Measurements from ENCODE around the gene FUT3. TPM values are rescaled to one million over a fixed set of nuclear protein-coding genes. Genes with fewer than 3 reads are reported as not detected.

The FUT3 gene
- total and polyA plus RNA-seq, 9 of the 15 experiments (the other 6 are each of a cell fraction or from before 2014, with no cell fraction given): 0.09 TPM; not detected in 8

DNA sequence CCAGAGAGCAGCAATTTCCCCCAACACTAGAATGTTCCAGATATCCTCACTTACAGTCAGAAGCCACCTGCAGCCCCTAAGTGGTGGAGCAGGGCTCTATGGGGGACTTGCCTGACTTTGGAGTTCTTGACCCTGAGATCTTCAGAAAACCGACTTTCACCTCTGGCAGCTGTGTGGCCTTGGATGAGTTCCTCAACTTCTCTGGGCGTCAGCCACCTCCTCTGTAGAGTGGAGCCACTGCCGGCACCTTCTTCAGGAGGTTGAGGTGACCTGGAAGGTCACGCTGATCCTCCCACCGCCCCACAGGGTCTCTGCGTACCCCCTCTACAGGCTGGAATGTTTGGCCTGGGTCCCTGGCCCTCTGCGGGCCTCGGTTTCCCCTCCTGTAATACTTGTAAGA, 26.2 kb upstream of the FUT3 start:
- peaks cover 0 to 11% of the 10 kb centered on the region in 2 experiments; a peak in 2 of 5 replicates for H3K4me1 ChIP-seq (replicated peaks in 1 of 2; ENCODE audit: control insufficient read depth in 2 of 2, insufficient read depth in 2 of 2, low read length in 2 of 2)
- peaks cover 12 to 39% of the 10 kb centered on the region in 2 experiments; a peak in 3 of 5 replicates for H3K27me3 ChIP-seq (ENCODE audit: control insufficient read depth in 2 of 2, insufficient read depth in 2 of 2, low read length in 2 of 2)

More for the DNA sequence above, 26.2 kb upstream of the FUT3 start:
- Histone ChIP-seq H3K4me2 (ENCODE audit: insufficient read depth, low read length) (no peak overlapping the region), H3K9me3 (replicated peaks; ENCODE audit: control insufficient read depth, insufficient read depth, low read depth, low read length) (no peaks in the 10 kb centered on the region), H3K4me3 (no peak overlapping the region), H3K27ac (ENCODE audit: extremely low read depth, low read depth, low read length) (no peak overlapping the region), H3K9me1 (ENCODE audit: control insufficient read depth, insufficient read depth, low read length) (no peaks in the 10 kb centered on the region), H4K20me1 (replicated peaks; ENCODE audit: control insufficient read depth, insufficient read depth, low read length) (no peaks in the 10 kb centered on the region), H3K36me3 (ENCODE audit: control insufficient read depth, insufficient read depth, low read length) (no peaks in the 10 kb centered on the region), H3K79me2 (ENCODE audit: control insufficient read depth, insufficient read depth, low read length) (no peaks in the 10 kb centered on the region), H3K9ac (ENCODE audit: insufficient read depth in 1 of 2, low read depth in 2 of 2, low read length in 2 of 2) (no peak overlapping the region), H2AFZ (ENCODE audit: low read depth, low read length) (no peak overlapping the region)
- ChIA-PET CTCF (ENCODE audit: low intra/inter-chr PET ratio) (no interaction called here), POLR2A (no interaction called here)
- no TSS peak for BruUV-seq (replicated peaks)
- intact Hi-C loops (cut with micrococcal nuclease): no loop called here
- TF ChIP-seq ZNF311 (CRISPR knock-in tag; IDR thresholded peaks at IDR 0.05) (no peak), NR0B1 (IDR thresholded peaks at IDR 0.05; ENCODE audit: partially characterized antibody) (no peak), CAMTA2 (CRISPR knock-in tag; conservative IDR thresholded peaks at IDR 0.05) (no peak), ZNF699 (CRISPR knock-in tag; IDR thresholded peaks at IDR 0.05; ENCODE audit: insufficient replicate concordance) (no peak), ZFP36 (IDR thresholded peaks at IDR 0.05; ENCODE audit: low read depth, low read length, partially characterized antibody) (peak; percentile 51)
- DNase-seq (ENCODE audit: extremely low read depth in 1 of 4, low spot score in 3 of 4): no peak
- 9% methylated on average over 8 of the region's 8 CpGs for WGBS (ENCODE audit: insufficient coverage, low coverage, missing lambda C conversion rate)
- FAIRE-seq: no peak
- in situ Hi-C loops (cut with MboI): no loop called here
- ATAC-seq: no peak

Measured in K562 (cell line).